ENCODE measurements around the gene CLEC20A. TPM values are rescaled to one million over a fixed set of nuclear protein-coding genes. Genes with fewer than 3 reads are reported as not detected.

The CLEC20A gene
- total and polyA plus RNA-seq, 2 experiments from 2014 or later = not detected

DNA sequence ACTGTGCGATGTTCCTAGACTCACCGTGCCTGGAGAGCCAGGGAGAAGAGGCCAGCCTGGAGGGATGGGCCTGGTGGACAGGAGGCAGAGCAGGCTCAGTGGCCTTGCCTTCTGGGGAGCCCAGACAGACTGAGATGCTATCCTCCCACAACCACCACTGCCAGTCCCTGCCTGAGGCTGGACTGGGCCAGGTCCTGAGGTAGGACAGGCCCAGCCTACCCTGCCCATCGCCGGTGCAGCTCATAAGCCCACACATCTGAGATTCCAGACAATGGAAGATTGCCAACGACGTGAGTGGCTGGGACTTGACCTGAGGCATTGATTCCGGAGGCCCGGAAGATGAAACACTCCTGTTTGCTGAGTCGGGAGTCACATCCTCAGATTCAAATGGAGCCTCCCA is 5.8 kb downstream of the CLEC20A start:
- Histone ChIP-seq H3K9ac (no peak overlapping the region), H3K27ac (no peak overlapping the region), H4K20me1 (ENCODE audit: insufficient read depth) (no peaks in the 10 kb centered on the region), H3K4me1 (ENCODE audit: insufficient read depth) (no peaks in the 10 kb centered on the region), H3K9me3 (ENCODE audit: low read depth) (no peaks in the 10 kb centered on the region), H3K4me3 (no peak overlapping the region), H3K4me2 (ENCODE audit: unreplicated experiment) (no peak overlapping the region), H3K27me3 (replicated peaks; ENCODE audit: insufficient read depth) (no peaks in the 10 kb centered on the region), H3K36me3 (ENCODE audit: low read depth) (no peaks in the 10 kb centered on the region), H3K9me2 (ENCODE audit: insufficient read depth) (no peaks in the 10 kb centered on the region), H3K79me2 (ENCODE audit: insufficient read depth) (no peaks in the 10 kb centered on the region), H2AFZ (no peak overlapping the region), H3F3A (ENCODE audit: insufficient read depth) (no peaks in the 10 kb centered on the region)
- TF ChIP-seq EZH2phosphoT487 (IDR thresholded peaks at IDR 0.05; ENCODE audit: insufficient read depth, low read depth) (no peak), EZH2 (IDR thresholded peaks at IDR 0.05; ENCODE audit: insufficient read depth, poor library complexity, severe bottlenecking) (no peak)
- no peak for DNase-seq
- 83 to 85% methylated on average over 9 of the region's 9 CpGs for WGBS, 2 experiments (ENCODE audit: low coverage in 1 of 2, low lambda C conversion rate in 2 of 2, missing lambda C conversion rate in 2 of 2)
- in situ Hi-C loops (cut with MboI) = loop anchor here (10.0 kb wide), 1 partner anchor 186 kb away; no protein-coding TSS in a partner anchor

DNA sequence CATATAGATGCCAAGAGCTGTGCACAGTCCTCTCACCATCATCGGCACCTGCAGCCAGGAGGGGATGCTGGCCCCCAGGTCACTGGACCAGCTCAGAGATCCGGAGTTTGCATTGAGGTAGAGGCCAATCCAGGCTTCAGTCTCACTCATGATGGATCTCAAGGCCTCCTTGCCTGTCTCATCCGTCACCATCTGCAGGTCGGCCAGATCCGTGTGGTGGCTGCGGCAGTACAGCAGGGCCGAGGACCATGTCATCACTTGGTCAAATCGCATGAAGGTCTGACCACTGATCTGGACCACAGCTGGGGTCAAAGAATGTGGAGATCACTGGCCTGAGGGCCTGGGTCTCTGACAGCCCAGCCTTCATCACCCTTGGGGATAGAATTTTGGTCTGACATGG is 6.6 kb downstream of the CLEC20A start:
- TF ChIP-seq EZH2phosphoT487 (IDR thresholded peaks at IDR 0.05; ENCODE audit: insufficient read depth, low read depth) (no peak), EZH2 (IDR thresholded peaks at IDR 0.05; ENCODE audit: insufficient read depth, poor library complexity, severe bottlenecking) (no peak)
- WGBS, 2 experiments (ENCODE audit: low coverage in 1 of 2, low lambda C conversion rate in 2 of 2, missing lambda C conversion rate in 2 of 2) = 81 to 86% methylated on average over 8 of the region's 8 CpGs
- DNase-seq = no peak
- Histone ChIP-seq H3K4me1 (ENCODE audit: insufficient read depth) (no peaks in the 10 kb centered on the region), H3K79me2 (ENCODE audit: insufficient read depth) (no peaks in the 10 kb centered on the region), H3K27me3 (replicated peaks; ENCODE audit: insufficient read depth) (no peaks in the 10 kb centered on the region), H3K27ac (no peak overlapping the region), H3K9me2 (ENCODE audit: insufficient read depth) (no peaks in the 10 kb centered on the region), H3K9me3 (ENCODE audit: low read depth) (no peaks in the 10 kb centered on the region), H4K20me1 (ENCODE audit: insufficient read depth) (no peaks in the 10 kb centered on the region), H3K4me3 (no peak overlapping the region), H3K9ac (no peak overlapping the region), H2AFZ (no peak overlapping the region), H3K4me2 (ENCODE audit: unreplicated experiment) (no peak overlapping the region), H3K36me3 (ENCODE audit: low read depth) (no peaks in the 10 kb centered on the region), H3F3A (ENCODE audit: insufficient read depth) (peaks cover 6% of the 10 kb centered on the region; the same call in 1 of the 2 replicates)
- in situ Hi-C loops (cut with MboI) = loop anchor here (10.0 kb wide), 1 partner anchor 185 kb away; no protein-coding TSS in a partner anchor

DNA sequence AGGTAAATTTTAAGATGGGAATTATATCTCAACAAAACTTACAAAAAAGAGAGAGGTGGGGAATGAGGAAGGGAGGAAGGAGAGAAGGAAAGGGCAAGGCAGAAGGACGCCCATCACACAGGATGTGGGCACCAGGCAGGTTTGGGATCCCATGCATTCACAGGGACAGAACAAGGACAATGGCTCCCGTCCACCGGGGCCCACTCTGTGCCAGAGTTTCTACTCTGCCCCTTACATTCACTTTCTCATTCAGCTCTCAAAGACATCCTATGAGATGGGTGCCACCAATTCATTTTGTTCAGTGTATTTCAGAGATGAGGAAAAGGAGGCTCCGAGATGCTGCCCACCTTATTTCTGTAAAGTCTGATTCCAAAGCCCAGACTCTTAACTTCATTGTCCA is 7.4 kb downstream of the CLEC20A start:
- in situ Hi-C loops (cut with MboI) = no loop called here
- no peak overlapping the region for H2AFZ ChIP-seq
- no peaks in the 10 kb centered on the region for H3K9me2 ChIP-seq (ENCODE audit: insufficient read depth)
- H3K4me1 ChIP-seq (ENCODE audit: insufficient read depth) = no peaks in the 10 kb centered on the region
- no peaks in the 10 kb centered on the region for H3K27me3 ChIP-seq (replicated peaks; ENCODE audit: insufficient read depth)
- H3K79me2 ChIP-seq (ENCODE audit: insufficient read depth) = no peaks in the 10 kb centered on the region
- DNase-seq = no peak
- no peak overlapping the region for H3K4me2 ChIP-seq (ENCODE audit: unreplicated experiment)
- no peak overlapping the region for H3K9ac ChIP-seq
- no peak overlapping the region for H3K4me3 ChIP-seq
- 94% methylated on average over 4 of the region's 4 CpGs for WGBS, 2 experiments (ENCODE audit: low coverage in 1 of 2, low lambda C conversion rate in 2 of 2, missing lambda C conversion rate in 2 of 2)
- H3K36me3 ChIP-seq (ENCODE audit: low read depth) = no peaks in the 10 kb centered on the region
- no peak for TF ChIP-seq EZH2phosphoT487 (IDR thresholded peaks at IDR 0.05; ENCODE audit: insufficient read depth, low read depth)
- no peak for TF ChIP-seq EZH2 (IDR thresholded peaks at IDR 0.05; ENCODE audit: insufficient read depth, poor library complexity, severe bottlenecking)
- H3K27ac ChIP-seq = no peak overlapping the region
- no peaks in the 10 kb centered on the region for H4K20me1 ChIP-seq (ENCODE audit: insufficient read depth)
- H3K9me3 ChIP-seq (ENCODE audit: low read depth) = no peaks in the 10 kb centered on the region
- peaks cover 6% of the 10 kb centered on the region for H3F3A ChIP-seq (ENCODE audit: insufficient read depth)

DNA sequence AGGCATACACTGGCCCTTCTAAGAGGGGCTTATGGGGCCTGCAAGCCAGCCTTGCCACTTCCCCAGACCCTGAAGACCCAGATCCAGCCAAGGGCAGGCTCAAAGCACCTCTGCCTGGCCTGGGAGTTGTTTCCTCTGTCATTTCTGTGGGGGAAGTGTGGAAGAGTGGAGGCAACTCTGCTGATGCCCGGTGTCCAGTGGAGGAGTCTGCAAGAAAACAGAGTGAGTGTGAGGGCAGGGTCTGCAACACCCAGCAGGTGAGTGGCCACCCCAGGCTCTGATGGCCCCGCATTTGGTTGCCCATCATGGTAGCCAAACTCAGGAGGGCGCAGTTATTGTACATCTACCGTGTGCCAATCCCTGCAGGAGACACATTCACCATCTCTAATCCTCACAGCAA is 8.4 kb downstream of the CLEC20A start:
- Histone ChIP-seq H3K4me3 (no peak overlapping the region), H4K20me1 (ENCODE audit: insufficient read depth) (no peaks in the 10 kb centered on the region), H3K9me2 (ENCODE audit: insufficient read depth) (no peaks in the 10 kb centered on the region), H3F3A (ENCODE audit: insufficient read depth) (peaks cover 13% of the 10 kb centered on the region), H3K9me3 (ENCODE audit: low read depth) (no peaks in the 10 kb centered on the region), H3K36me3 (ENCODE audit: low read depth) (no peaks in the 10 kb centered on the region), H3K27ac (no peak overlapping the region), H3K4me1 (ENCODE audit: insufficient read depth) (no peaks in the 10 kb centered on the region), H2AFZ (no peak overlapping the region), H3K4me2 (ENCODE audit: unreplicated experiment) (no peak overlapping the region), H3K79me2 (ENCODE audit: insufficient read depth) (no peaks in the 10 kb centered on the region), H3K27me3 (replicated peaks; ENCODE audit: insufficient read depth) (no peaks in the 10 kb centered on the region), H3K9ac (no peak overlapping the region)
- WGBS, 2 experiments (ENCODE audit: low coverage in 1 of 2, low lambda C conversion rate in 2 of 2, missing lambda C conversion rate in 2 of 2) = 89 to 93% methylated on average over 4 of the region's 4 CpGs
- TF ChIP-seq EZH2 (IDR thresholded peaks at IDR 0.05; ENCODE audit: insufficient read depth, poor library complexity, severe bottlenecking) (no peak), EZH2phosphoT487 (IDR thresholded peaks at IDR 0.05; ENCODE audit: insufficient read depth, low read depth) (no peak)
- in situ Hi-C loops (cut with MboI) = no loop called here
- no peak for DNase-seq
